ENCODE data around the gene SPATA31E1. TPM values are rescaled to one million over a fixed set of nuclear protein-coding genes. Genes with fewer than 3 reads are reported as not detected.
"Not testable (repeated sequence)": the region's sequence is repeated elsewhere in the genome, so short reads cannot be mapped to it uniquely, and the experiment has no call there.

The SPATA31E1 gene
- polyA plus RNA-seq, 1 of the 3 experiments (the other 2 are of a cell fraction): not detected

GRCh38 chr9:87898151-87898550, 15.5 kb downstream of the SPATA31E1 start:
- no peak for DNase-seq

GRCh38 chr9:87902371-87902770, 19.7 kb downstream of the SPATA31E1 start:
- H3K36me3 ChIP-seq (replicated peaks in 1 of 2; ENCODE audit: control insufficient read depth in 1 of 2, insufficient read depth in 2 of 2, low read length in 1 of 2); H3K9me2 ChIP-seq; H3K9ac ChIP-seq; H2AFZ ChIP-seq (ENCODE audit: low read depth); H3K27ac ChIP-seq (ENCODE audit: low read depth in 2 of 2, low read length in 1 of 2); H3K27me3 ChIP-seq (ENCODE audit: insufficient read depth); H4K20me1 ChIP-seq (ENCODE audit: insufficient read depth); POLR2A ChIA-PET; H3K9me3 ChIP-seq; H3K4me3 ChIP-seq (ENCODE audit: low read depth in 2 of 2, low read length in 1 of 2); H3K4me1 ChIP-seq (ENCODE audit: control insufficient read depth in 1 of 2, insufficient read depth in 2 of 2, low read depth in 1 of 2, low read length in 1 of 2); H3K79me2 ChIP-seq (ENCODE audit: insufficient read depth); CTCF ChIA-PET; H3K4me2 ChIP-seq; H3F3A ChIP-seq (replicated peaks; ENCODE audit: insufficient read depth); DNase-seq: not testable (repeated sequence)
- WGBS (ENCODE audit: low lambda C conversion rate): 24% methylated on average over 6 of the region's 11 CpGs

More at GRCh38 chr9:87898151-87898550, 15.5 kb downstream of the SPATA31E1 start:
- Histone ChIP-seq H3K36me3 (replicated peaks in 1 of 2; ENCODE audit: control insufficient read depth in 1 of 2, insufficient read depth in 2 of 2, low read length in 1 of 2) (no peaks in the 10 kb centered on the region), H3K9ac (no peak overlapping the region), H3K79me2 (ENCODE audit: insufficient read depth) (no peaks in the 10 kb centered on the region; the same call in 1 of the 2 replicates), H2AFZ (ENCODE audit: low read depth) (no peak overlapping the region), H3K27ac (ENCODE audit: low read depth in 2 of 2, low read length in 1 of 2) (no peak overlapping the region), H3F3A (replicated peaks; ENCODE audit: insufficient read depth) (no peaks in the 10 kb centered on the region), H3K4me3 (ENCODE audit: low read depth in 2 of 2, low read length in 1 of 2) (no peak overlapping the region), H3K9me2 (no peaks in the 10 kb centered on the region; the same call in 1 of the 2 replicates), H3K27me3 (ENCODE audit: insufficient read depth) (no peaks in the 10 kb centered on the region), H3K4me1 (ENCODE audit: control insufficient read depth in 1 of 2, insufficient read depth in 2 of 2, low read depth in 1 of 2, low read length in 1 of 2) (no peaks in the 10 kb centered on the region), H3K9me3 (no peaks in the 10 kb centered on the region), H3K4me2 (no peak overlapping the region), H4K20me1 (ENCODE audit: insufficient read depth) (no peaks in the 10 kb centered on the region)
- CTCF ChIA-PET: no interaction called here
- POLR2A ChIA-PET: no interaction called here
- TF ChIP-seq TAF1 (IDR thresholded peaks at IDR 0.05; ENCODE audit: borderline replicate concordance, low read depth, low read length) (no peak), POLR2AphosphoS5 (IDR thresholded peaks at IDR 0.05; ENCODE audit: low read depth, low read length) (no peak), FOXM1 (IDR thresholded peaks at IDR 0.05; ENCODE audit: low read depth) (no peak)

- CTCF ChIA-PET: no interaction called here
- WGBS (ENCODE audit: low lambda C conversion rate): 59% methylated on average over 20 of the region's 20 CpGs
- TF ChIP-seq RFX5 (IDR thresholded peaks at IDR 0.05; ENCODE audit: low read length) (no peak), TCF12 (IDR thresholded peaks at IDR 0.05) (no peak), POLR2AphosphoS5 (IDR thresholded peaks at IDR 0.05; ENCODE audit: low read depth, low read length) (no peak), TEAD4 (IDR thresholded peaks at IDR 0.05; ENCODE audit: borderline replicate concordance, insufficient read depth) (no peak), RCOR1 (IDR thresholded peaks at IDR 0.05; ENCODE audit: low read length) (no peak), REST (IDR thresholded peaks at IDR 0.05; ENCODE audit: low read depth, low read length) (no peak), FOXJ3 (CRISPR knock-in tag; IDR thresholded peaks at IDR 0.05) (no peak), SMC3 (IDR thresholded peaks at IDR 0.05; ENCODE audit: low read depth, low read length) (no peak), FOSL2 (IDR thresholded peaks at IDR 0.05; ENCODE audit: borderline replicate concordance, low read depth) (no peak), EZH2phosphoT487 (IDR thresholded peaks at IDR 0.05; ENCODE audit: borderline replicate concordance, low read depth) (no peak), GATA2 (CRISPR knock-in tag; IDR thresholded peaks at IDR 0.05) (no peak), RAD21 (IDR thresholded peaks at IDR 0.05; ENCODE audit: low read length) (no peak), CHD2 (IDR thresholded peaks at IDR 0.05; ENCODE audit: low read length, partially characterized antibody) (no peak), RXRA (IDR thresholded peaks at IDR 0.05; ENCODE audit: borderline replicate concordance, low read depth) (no peak), FOXM1 (IDR thresholded peaks at IDR 0.05; ENCODE audit: low read depth) (no peak), ZBTB33 (IDR thresholded peaks at IDR 0.05; ENCODE audit: borderline replicate concordance, low read depth) (no peak)
Observed at GRCh38 chr9:87909310-87910041, 26.8 kb downstream of the SPATA31E1 start.

More at GRCh38 chr9:87909310-87910041, 26.8 kb downstream of the SPATA31E1 start:
- H3K27ac ChIP-seq (ENCODE audit: low read depth in 2 of 2, low read length in 1 of 2): no peak overlapping the region
- no peaks in the 10 kb centered on the region for H4K20me1 ChIP-seq (ENCODE audit: insufficient read depth)
- no peaks in the 10 kb centered on the region for H3K79me2 ChIP-seq (ENCODE audit: insufficient read depth)
- H3K9me2 ChIP-seq: no peaks in the 10 kb centered on the region
- no peak overlapping the region for H3K9ac ChIP-seq
- H3K36me3 ChIP-seq (replicated peaks in 1 of 2; ENCODE audit: control insufficient read depth in 1 of 2, insufficient read depth in 2 of 2, low read length in 1 of 2): no peaks in the 10 kb centered on the region
- H3K4me2 ChIP-seq: no peak overlapping the region
- POLR2A ChIA-PET: no interaction called here
- no peaks in the 10 kb centered on the region for H3F3A ChIP-seq (replicated peaks; ENCODE audit: insufficient read depth)
- no peak for DNase-seq
- H3K27me3 ChIP-seq (ENCODE audit: insufficient read depth): no peaks in the 10 kb centered on the region
- no peak overlapping the region for H3K4me3 ChIP-seq (ENCODE audit: low read depth in 2 of 2, low read length in 1 of 2)
- no peaks in the 10 kb centered on the region for H3K9me3 ChIP-seq
- no peaks in the 10 kb centered on the region for H3K4me1 ChIP-seq (ENCODE audit: control insufficient read depth in 1 of 2, insufficient read depth in 2 of 2, low read depth in 1 of 2, low read length in 1 of 2)
- H2AFZ ChIP-seq (ENCODE audit: low read depth): no peak overlapping the region
